Effector CD4-positive, alpha-beta T cell (primary cell): ENCODE measurements around the gene MRPS2.
"Not testable (repeated sequence)": the region's sequence is repeated elsewhere in the genome, so short reads cannot be mapped to it uniquely, and the experiment has no call there.

Experiments
- DNase-seq: peaks from one replicate; pipeline ENCODE4 v3.0.0-alpha.2; 2020
- total RNA-seq: gene quantifications from one replicate; lab custom pipeline; 2026; lab: John Stamatoyannopoulos, UW

MRPS2 gene
- total RNA-seq = 20.8 reads per million, percentile 47 among the genes with 10 or more reads in this experiment

DNA sequence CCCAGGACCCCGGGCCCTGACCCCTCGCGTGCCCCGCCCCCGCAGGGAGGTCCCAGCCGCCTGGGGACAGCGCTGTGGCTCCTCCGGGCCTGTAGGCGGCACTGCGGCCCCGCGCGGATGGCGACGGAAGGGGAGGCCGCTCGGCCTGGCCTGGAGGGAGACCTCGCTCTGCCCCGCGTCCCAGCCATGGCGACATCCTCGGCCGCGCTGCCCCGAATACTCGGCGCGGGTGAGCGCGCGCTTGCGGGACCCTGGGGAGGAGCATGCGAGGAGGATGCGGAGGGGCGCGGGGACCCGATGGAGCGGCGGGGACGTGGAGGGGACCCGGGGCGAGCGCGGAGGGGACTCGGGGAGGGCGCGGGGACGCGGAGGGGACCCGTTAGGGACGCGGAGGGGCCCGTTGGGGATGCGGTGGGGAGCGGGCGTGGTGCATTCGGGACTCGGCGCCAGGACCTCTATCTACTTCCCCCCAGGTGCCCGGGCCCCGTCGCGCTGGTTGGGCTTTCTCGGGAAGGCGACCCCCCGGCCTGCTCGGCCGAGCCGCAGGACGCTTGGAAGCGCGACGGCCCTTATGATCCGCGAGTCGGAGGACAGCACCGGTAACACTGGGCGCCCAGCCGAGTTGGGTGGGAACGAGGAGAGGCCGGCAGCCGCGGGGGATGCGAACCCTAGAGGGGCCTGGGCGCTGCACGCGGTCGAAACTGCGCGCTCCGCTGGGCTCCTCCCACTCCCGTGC, at the start of gene MRPS2:
Gene MRPS2 (plus strand): TSS at position 158 of the 736 bp plus-strand sequence. CDS start 29 bp downstream, at position 187.
- DNase-seq = peak; percentile 73

- no peak for DNase-seq
Measured at GRCh38 chr9:135450956-135451355, 49.5 kb upstream of the MRPS2 start.

GRCh38 chr9:135451909-135452308, 48.6 kb upstream of the MRPS2 start:
- not testable (repeated sequence) for DNase-seq

GRCh38 chr9:135454737-135455136, 45.7 kb upstream of the MRPS2 start:
- no peak for DNase-seq

GRCh38 chr9:135455401-135456030, 45.0 kb upstream of the MRPS2 start:
- no peak for DNase-seq

DNA sequence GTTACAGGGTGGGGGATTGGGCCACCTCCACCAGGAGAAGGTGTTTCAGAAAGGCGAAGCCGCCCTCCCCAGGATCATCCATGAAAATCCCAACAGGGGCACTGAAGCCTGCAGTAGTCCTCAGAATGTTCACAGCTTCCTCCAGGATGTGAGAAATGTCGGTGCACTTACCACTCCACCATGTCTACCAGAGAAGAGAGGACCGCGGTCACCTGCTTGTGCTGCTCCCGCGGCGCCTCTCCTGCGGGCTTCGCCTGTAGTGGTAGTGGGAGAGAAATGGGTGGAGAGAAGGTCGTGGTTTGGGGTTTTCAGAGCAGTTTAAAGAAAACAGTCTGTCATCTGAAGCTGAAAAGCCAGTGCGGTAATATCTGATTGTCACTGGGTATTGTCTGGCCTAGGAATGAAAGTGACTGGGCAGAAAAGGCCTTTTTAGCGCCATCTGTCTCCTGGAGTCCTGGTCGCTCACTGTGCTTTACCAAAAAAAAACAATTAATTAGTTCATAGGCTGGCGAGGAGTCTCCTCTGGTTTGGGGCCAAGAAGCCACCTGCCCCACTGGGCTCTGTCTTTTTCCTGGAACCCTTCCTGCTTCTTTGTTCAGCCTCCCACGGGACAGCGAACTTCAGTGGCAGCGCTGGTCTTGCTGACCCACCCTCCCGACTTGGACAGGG, 43.9 kb upstream of the MRPS2 start:
- no peak for DNase-seq

- not testable (repeated sequence) for DNase-seq
Measured at GRCh38 chr9:135458478-135458877, 42.0 kb upstream of the MRPS2 start.

DNA sequence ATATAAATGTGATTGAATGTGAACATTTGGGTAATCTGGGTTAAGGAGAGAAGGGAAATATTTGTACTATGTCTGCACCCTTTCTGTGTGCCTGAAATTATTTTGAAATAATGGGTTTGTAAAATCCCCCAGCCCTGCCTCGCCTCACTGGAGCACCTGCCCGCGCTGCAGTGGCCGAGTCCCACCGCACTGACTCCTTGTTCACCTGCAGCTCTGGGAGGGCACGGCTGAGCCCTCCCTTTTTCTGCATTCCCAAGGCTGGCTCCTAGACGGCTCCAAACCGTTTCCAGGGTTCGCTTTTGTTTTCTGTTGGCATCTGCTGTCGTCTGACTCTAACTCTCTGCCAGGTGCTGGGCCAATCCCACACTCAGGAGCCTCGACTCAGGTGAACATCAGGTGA, 38.5 kb upstream of the MRPS2 start:
- no peak for DNase-seq

DNA sequence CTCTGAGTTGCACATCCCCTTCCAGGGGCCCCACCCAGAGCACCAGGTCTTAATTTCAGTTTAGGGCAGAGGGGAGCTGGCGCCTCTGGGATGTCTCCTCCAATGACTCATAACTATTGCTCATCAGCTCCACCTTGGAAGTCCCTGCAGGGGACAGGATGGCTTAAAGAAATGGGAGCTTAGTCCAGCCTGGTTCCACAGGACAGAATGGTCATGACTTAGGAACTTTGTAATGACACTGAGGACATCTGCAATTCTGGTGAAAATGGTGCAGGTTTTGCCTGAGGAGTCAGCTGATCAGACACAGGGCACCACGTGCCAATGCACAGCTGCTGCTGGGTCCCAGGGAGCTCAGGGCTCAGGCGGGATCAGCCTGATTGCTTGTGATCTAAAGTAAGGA, 37.3 kb upstream of the MRPS2 start:
- DNase-seq = no peak

DNA sequence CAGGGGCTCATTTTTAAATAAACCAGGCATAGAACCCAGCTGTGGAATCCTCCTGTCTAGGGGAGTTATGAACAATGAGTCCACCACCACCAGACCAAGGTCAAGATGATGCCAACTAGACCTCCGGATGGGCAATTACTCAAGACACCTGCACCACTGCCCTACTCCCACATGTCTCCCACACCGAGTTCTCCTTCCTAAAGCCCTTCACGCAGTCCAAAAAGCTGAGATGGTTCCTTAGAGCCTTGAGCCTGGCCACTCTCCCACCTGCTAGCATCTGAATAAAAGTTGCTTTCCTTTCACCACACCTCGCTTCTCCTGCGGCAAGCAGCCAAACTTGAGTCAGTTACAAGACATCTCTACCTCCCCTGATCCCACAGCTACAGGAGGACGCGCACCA, 36.3 kb upstream of the MRPS2 start:
- DNase-seq = no peak

DNA sequence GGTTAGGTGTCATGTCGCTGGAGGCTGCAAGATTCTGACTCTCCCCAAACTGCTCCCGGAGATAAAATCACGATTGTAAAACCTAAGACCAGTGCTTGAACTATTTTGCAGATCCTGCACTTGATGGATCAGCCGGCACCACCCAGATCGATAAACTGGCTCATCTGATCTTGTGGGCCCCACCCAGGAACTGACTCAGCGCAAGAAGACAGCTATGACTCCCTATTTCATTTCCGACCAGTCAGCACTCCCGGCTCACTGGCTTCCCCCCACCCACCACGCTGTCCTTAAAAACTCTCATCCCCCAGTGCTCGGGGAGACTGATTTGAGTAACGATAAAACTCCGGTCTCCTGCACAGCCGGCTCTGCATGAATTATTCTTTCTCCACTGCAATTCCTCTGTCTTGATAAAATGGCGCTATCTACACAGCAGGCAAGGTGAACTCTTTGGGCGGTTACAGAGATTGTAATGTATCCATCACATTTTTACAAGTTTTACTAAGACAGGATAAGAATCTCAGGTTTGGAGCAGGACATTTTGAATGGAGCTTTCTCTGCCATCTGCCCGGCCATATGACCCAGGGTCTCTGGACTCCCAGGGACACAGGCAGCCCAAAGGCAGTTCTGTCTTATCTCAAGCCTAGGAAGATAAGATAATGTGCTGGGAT, 31.5 kb upstream of the MRPS2 start:
- DNase-seq = no peak

DNA sequence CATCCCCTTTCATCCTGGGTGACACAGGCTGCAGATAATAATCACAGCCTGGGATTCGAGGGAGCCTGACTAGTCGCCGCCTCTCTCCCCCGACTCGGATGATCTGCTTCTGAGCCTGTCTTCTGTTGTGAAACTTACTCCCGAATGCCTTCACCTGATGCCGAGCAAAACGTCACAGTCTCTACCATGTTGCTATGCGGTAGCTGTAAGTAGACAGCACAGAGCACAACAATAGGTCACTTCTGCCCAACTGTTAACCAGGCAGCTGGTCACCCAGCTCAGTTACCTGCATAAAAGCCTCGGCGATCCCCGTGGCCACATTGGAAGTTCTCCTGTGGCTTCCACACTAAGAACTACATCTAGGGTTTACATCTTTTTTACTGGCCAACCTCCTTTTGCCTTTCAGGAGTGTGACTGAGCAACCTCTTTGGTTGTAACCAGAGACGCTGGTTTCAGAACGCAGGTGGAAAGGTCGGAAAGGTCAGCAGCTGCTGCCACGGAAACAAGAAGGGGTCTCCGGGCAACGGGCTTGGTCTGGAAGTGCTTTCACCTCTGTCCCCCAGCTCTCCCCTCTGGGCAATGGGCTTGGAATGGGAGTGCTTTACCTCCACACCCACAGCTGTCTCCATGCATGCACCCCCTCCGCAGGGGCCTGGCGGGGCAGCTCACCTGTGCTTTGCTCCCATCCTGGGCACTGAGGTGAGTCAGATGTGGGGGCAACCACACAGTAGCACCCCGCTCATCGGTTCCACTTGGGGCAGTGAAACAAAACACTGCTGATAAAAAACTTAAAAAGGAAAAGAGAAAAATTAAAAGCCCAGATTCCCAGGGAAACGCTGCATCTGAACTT, 28.5 kb upstream of the MRPS2 start:
- no peak for DNase-seq

DNA sequence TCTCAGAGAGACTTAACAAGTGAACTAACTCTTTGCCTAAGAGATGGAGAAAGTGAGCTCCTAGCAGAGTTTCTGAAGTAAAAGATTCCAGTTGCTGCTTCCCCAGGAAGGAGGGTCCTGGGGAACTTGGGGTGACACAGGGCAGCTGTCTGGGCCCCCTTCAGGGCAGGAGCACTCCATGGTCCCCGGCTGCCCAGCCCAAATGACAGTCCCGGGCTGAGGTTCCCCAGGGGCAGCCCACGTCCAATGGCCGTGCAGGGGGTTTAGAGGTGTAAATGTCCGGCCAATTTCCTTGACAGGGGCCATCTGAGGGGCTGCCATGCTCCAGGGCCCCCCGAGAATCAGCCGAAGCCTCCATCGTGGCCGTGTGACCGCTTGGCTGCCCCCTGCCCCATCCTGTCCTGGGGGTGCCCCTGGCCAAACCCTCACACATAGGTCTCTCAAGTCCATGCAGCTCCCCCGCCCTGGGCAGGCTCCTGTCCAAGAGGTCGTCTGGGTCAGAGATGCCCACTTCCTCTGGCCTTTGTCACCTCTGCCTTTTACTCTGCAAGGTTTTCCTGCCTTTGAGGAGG, 26.4 kb upstream of the MRPS2 start:
- no peak for DNase-seq

DNA sequence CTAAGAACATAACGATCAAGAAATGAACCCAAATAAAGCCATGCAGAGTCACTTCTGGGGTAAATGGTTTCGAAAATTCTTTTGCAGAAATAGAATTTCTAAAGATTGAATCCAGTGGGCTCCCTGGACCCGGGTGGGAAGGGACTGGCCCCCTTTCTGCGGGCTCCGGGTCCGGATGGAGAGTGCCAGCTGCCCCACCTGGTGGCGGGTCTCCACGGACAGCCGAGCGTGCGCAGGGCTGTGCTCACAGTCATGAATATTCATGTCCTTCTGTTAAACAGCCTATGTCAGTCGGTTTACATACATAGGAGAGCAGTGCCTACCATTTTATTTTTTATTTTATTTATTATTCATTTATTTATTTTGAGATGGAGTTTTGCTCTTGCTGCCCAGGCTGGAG, 25.6 kb upstream of the MRPS2 start:
- DNase-seq = no peak

- DNase-seq = no peak
Measured at GRCh38 chr9:135476561-135477355, 23.7 kb upstream of the MRPS2 start.

- no peak for DNase-seq
Measured at GRCh38 chr9:135478191-135478590, 22.3 kb upstream of the MRPS2 start.

GRCh38 chr9:135478829-135479468, 21.5 kb upstream of the MRPS2 start:
- no peak for DNase-seq

GRCh38 chr9:135479469-135480052, 20.9 kb upstream of the MRPS2 start, which contains the start of gene PPP1R26:
Gene PPP1R26, plus strand, starts transcription at chr9:135479782. Its CDS starts 4,729 bp downstream, at chr9:135484511.
- DNase-seq = no peak

DNA sequence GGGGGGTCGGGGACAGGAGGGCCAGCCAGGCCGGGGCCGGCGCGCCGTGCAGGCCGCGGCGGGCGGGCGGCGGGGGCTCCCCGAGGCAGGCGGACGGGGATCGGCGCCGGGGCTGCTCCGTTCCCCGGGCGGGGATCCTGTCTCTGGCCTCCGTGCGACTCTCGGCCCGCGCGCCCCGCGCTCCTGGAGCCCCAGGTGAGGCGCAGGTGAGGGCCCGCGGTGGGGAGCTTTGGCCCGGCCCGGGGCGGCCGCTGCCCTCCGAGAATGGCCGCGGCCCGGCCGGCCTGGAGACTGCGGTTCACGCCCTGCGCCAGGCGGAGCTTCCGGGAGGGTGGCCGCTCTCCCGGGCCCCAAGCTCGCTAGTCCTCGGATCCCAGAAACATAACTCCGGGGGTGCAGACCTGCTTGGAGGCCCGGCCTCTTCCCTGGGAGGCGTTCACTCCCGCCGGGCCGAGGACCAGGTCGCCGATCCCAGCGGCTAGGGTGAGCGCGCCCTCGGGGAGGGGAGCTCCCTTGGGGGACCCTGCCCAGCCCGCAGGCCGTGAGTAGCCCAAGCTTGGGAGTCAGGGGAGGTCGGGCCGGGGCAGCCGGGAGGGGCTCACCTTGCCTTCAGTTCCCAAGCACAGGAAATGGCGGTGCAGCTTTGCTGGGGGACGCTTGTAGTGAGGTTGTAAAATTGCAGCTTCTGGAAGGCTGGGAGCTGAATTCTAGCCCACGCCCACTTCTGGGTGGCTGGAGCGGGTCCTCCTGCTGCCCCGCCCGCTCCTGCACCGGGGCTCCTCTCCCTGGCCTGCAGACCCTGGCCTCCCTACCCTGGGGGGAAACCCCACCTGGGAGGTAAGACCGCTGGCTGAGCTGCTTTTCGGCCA, 20.2 kb upstream of the MRPS2 start:
- no peak for DNase-seq
